Fibroblast of pulmonary artery (primary cell): ENCODE data around the gene SDHB.

Experiments
- DNase-seq: peaks from one replicate; pipeline ENCODE4 v3.0.0-alpha.2; 2010; ENCODE audit warnings: low read depth
- H3K4me3 ChIP-seq: replicated peaks from 2 replicates; pipeline ENCODE4 v1.5.1; 2011; ENCODE audit warnings: low read depth, mild to moderate bottlenecking, control low read depth, low read length, moderate library complexity
- TF ChIP-seq, protein P1 (sequence below): IDR thresholded peaks from 2 replicates; pipeline ENCODE4 v1.5.1; 2011; ENCODE audit warnings: mild to moderate bottlenecking, control low read depth, low read length, inconsistent platforms; ENCODE audit errors: missing control alignments

Gene SDHB

DNA sequence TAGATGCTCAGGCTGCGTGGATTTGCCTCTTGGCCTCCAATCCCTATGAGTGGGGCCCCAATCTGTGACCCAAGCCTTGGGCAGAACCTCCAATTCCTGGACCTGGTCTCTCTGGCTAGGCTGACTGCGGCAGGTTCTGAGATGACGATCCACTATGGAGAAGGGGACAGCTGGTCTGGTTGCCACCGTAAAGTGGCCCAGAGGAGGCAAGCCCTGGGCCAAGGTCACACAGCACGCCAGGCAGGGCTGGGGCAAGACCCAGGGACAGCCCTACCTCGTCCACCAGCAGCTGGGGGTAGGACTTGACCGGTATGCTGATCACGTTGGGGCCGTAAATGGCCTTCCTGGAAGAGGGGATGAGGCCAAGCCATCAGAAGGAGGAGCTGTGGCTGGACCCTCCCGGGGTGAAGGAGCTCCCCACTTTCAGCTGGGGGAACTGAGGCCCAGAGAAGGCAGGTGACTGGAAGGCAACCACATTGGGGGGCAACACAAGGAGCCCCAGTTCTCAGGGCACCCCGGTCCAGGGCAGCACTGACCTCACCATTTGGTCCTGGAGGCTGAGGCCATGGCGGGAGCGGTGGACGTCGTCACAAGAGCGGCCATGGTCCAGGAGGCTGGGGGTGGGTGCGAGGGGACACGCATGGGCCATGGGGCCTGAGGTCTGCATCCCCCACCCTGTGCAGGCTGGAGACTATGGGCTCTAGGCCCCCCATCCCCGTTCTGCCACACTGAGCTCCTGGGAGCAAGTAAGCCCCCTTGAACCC, 51.9 kb downstream of the SDHB start:
- no peak for DNase-seq
- no peak overlapping the region for H3K4me3 ChIP-seq
- TF ChIP-seq, protein P1, sequence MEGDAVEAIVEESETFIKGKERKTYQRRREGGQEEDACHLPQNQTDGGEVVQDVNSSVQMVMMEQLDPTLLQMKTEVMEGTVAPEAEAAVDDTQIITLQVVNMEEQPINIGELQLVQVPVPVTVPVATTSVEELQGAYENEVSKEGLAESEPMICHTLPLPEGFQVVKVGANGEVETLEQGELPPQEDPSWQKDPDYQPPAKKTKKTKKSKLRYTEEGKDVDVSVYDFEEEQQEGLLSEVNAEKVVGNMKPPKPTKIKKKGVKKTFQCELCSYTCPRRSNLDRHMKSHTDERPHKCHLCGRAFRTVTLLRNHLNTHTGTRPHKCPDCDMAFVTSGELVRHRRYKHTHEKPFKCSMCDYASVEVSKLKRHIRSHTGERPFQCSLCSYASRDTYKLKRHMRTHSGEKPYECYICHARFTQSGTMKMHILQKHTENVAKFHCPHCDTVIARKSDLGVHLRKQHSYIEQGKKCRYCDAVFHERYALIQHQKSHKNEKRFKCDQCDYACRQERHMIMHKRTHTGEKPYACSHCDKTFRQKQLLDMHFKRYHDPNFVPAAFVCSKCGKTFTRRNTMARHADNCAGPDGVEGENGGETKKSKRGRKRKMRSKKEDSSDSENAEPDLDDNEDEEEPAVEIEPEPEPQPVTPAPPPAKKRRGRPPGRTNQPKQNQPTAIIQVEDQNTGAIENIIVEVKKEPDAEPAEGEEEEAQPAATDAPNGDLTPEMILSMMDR = no peak

DNA sequence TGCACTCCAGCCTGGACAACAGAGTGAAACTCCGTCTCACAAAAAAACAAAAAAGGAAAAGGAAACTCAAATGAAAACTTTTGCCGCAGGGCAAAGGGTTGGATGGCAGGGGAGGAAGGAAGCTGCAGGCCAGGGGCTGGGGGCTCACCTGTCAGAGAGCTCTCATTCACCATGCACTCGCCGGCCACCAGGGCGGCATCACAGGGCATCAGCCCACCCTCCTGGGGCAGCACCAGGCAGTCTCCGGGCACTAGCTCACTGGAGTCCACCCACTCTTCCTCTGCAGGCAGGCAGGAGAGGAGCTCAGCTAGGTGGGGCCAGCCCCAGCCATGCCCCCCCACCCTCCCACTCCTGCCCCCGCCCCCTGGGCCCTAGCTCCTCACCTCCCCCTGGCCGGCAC, 54.0 kb downstream of the SDHB start:
- DNase-seq = no peak
- TF ChIP-seq, protein P1 = peak; percentile 7
- no peak overlapping the region for H3K4me3 ChIP-seq

DNA sequence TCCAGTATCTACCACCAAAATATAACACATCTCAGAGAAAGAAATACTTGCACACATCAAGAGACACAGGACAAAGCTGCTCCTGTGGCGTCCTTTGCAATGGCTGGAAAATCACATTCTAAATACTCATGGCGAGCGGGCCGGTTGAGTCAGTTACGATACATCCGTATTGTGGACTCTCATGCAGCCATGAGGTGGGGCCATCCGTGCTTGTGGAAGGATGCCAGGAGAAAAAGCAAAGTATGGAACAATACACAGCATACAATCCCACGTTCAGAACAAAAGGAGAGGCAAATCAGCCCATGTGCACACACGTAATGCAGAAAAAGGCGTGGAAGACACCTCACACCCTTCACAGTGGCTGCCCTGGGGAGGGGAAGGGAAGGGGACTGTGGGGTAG, 55.2 kb downstream of the SDHB start:
- TF ChIP-seq, protein P1 = no peak
- H3K4me3 ChIP-seq = no peak overlapping the region
- peak; percentile 38 for DNase-seq

DNA sequence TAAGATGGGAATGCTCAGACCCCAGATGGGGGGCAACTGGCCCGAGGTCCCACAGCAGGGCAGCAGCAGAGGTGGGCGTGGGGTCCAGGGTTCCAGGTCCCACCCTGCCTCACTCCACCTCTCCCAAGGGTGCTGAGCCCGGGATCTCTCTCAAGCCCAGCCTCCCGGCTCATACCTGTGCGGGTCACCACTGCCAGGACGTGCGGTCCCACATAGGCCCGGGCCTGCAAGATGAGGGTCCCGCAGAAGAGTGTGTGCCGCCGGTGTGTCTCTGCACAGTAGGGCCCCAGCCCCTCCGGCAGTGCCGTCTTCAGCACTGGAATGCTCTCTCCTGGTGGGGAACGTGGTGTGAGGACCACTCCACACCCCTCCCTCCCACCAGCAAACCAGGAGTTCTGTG, 57.0 kb downstream of the SDHB start:
- no peak for DNase-seq
- TF ChIP-seq, protein P1 = no peak
- H3K4me3 ChIP-seq = no peak overlapping the region

DNA sequence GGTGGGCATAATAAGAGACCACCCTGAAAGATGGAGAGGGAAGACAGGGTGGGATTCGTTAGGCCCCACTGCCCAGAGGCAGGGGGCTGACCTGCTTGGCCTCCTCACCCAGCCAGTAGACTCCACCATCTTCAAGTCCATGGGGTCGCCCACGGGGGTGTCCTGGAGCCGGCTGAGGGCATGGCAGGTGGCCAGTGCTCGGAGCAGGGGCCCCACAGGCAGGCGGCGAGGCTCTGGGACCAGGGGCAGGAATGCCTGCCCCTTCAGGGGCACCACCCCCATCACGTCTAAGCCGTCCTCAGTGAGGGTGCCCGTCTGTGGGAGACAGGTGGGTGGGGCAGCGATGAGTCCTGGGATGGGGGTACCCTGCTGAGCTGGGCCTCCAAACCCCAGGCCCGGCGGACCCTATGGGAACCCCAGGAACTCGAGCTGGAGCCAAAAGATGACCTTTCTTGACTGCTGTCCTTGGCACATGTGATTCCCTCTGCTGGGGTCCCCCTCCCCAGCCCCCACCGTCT, 60.3 kb downstream of the SDHB start:
- DNase-seq = no peak
- H3K4me3 ChIP-seq = no peak overlapping the region
- TF ChIP-seq, protein P1 = no peak

DNA sequence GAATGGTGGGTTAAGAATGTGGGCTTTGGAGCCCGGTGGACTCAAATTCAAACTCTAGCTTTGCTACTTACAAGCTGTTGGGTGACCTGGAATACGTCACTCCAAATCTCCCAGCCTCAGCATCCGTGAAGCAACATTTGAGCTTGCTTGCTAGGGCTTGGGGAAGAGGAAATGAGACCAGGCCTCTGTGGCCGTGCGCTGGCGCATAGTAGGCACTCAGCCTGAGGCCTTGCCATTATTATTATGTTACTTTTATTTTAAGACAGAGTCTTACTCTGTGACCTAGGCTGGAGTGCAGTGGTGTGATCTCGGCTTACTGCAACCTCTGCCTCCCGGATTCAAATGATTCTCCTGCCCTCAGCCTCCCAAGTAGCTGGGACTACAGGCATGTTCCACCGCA, 61.2 kb downstream of the SDHB start:
- DNase-seq = no peak
- TF ChIP-seq, protein P1 = no peak
- no peak overlapping the region for H3K4me3 ChIP-seq

DNA sequence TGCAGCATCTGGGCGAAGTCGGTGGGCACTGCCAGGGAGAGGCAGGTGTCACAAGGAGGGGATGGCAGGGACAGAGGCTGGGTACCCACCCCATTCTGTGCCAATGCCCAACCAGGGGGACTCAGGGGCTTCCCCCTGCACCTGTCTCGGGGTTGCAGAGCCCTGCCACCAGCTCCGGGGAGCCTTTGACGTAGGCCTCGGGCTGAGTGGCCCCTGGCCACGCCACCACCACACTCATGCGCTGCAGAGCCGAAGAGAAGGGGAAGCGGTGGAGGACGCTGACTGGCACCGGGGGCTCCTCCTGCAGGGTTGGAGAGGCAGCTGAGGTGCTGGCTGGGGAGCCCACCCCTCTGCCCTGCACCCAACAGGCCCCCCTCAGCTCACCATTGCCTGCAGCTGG, 61.7 kb downstream of the SDHB start:
- no peak overlapping the region for H3K4me3 ChIP-seq
- no peak for DNase-seq
- TF ChIP-seq, protein P1 = no peak
